Measurements from ENCODE around the gene UPK3A. TPM values are rescaled to one million over a fixed set of nuclear protein-coding genes. Genes with fewer than 3 reads are reported as not detected.

The UPK3A gene
- total and polyA plus RNA-seq, 2 of the 13 experiments (the other 11 are each of a cell fraction or from before 2014, with no cell fraction given): 10.5 to 13.8 TPM

DNA sequence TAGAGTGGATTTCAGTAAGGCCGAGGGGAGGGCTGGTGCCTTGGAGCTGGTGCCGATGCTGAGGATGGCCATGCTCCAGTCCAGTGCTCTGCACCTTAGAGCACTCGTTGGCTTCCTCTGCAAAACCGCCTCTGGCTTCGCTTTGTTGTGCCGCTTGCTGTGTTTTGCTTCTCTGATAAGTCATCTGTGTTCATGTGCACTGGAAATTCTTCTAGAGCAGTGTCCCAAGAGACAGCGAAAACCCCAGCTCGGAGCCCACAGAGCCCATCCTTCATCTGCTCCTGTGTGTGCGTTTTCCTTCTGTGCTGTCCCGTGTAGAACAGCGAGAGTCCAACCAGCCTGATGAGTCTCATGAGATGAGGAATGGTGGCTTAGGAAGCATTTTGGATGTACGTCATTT is 37.1 kb downstream of the UPK3A start:
- intact Hi-C loops (cut with micrococcal nuclease; ENCODE audit: unreplicated experiment): no loop called here
- Histone ChIP-seq H3K9ac (ENCODE audit: insufficient read depth, low read depth, low read length) (no peak overlapping the region), H3K9me3 (ENCODE audit: low read length) (no peaks in the 10 kb centered on the region), H4K20me1 (ENCODE audit: insufficient read depth, low read length) (peaks cover 15% of the 10 kb centered on the region), H2AFZ (ENCODE audit: low read length) (no peak overlapping the region), H3K27ac (ENCODE audit: extremely low read length, insufficient read depth, low read length) (no peak overlapping the region), H3K79me2 (ENCODE audit: insufficient read depth, low read length) (peaks cover 65% of the 10 kb centered on the region), H3K4me3 (replicated peaks in 1 of 3; ENCODE audit: insufficient read depth in 1 of 3, low read depth in 2 of 3, low read length in 3 of 3) (no peak overlapping the region), H3K36me3 (replicated peaks in 1 of 2; ENCODE audit: control insufficient read depth in 1 of 2, insufficient read depth in 2 of 2, low read length in 2 of 2) (peaks cover 24 to 47% of the 10 kb centered on the region in 2 experiments), H3K4me2 (ENCODE audit: low read depth, low read length) (no peak overlapping the region), H3K4me1 (ENCODE audit: insufficient read depth, low read length) (peaks cover 38% of the 10 kb centered on the region), H3K27me3 (ENCODE audit: control insufficient read depth in 1 of 2, insufficient read depth in 2 of 2, low read length in 2 of 2) (no peaks in the 10 kb centered on the region)
- no peak for TF ChIP-seq ZNF660 (CRISPR knock-in tag; IDR thresholded peaks at IDR 0.05; ENCODE audit: borderline replicate concordance, low read depth)
- TF ChIP-seq NFE2L2 (IDR thresholded peaks at IDR 0.05; ENCODE audit: low read length): no peak
- FAIRE-seq: no peak
- no TSS peak for BruUV-seq (replicated peaks)
- CTCF ChIA-PET (ENCODE audit: low intra/inter-chr PET ratio, low total read pairs): no interaction called here
- ATAC-seq: no peak
- WGBS (ENCODE audit: low lambda C conversion rate): 97% methylated on average over 11 of the region's 12 CpGs
- POLR2A ChIA-PET: no interaction called here
- no peak for DNase-seq (ENCODE audit: low spot score)
- in situ Hi-C loops (cut with HindIII; ENCODE audit: extremely low pct_ligation_motif_present, low pct_unique_long_range_greater_than_20kb): no loop called here

DNA sequence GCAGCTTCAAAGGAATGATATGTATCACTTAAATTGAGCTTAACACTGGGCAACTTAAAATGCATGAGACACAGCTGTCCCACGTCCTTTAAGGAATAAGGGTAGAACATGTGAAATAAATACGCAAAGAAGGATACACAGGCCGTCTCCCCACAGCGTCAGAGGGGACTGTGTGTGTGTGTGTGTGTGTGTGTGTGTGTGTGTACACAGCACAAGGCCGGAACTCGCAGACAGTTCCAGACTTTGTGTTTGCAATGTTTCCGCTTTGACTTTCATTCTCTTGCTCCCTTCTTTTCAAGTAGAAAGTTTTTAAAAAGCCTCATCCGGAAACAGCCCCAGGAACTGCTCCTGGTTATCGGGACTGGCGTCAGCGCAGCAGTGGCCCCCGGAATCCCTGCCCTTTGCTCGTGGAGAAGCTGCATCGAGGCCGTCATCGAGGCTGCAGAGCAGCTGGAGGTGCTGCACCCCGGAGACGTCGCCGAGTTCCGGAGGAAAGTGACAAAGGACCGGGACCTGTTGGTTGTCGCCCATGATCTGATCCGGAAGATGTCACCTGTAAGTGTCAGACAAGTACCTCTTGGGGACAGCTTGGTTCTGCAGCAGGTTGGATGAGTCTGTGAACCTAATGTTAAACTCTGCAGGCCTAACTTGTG is 38.2 kb downstream of the UPK3A start:
- CTCF ChIA-PET (ENCODE audit: low intra/inter-chr PET ratio, low total read pairs): no interaction called here
- no peak for ATAC-seq
- TF ChIP-seq, protein P1, sequence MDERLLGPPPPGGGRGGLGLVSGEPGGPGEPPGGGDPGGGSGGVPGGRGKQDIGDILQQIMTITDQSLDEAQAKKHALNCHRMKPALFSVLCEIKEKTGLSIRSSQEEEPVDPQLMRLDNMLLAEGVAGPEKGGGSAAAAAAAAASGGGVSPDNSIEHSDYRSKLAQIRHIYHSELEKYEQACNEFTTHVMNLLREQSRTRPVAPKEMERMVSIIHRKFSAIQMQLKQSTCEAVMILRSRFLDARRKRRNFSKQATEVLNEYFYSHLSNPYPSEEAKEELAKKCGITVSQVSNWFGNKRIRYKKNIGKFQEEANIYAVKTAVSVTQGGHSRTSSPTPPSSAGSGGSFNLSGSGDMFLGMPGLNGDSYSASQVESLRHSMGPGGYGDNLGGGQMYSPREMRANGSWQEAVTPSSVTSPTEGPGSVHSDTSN (CRISPR knock-in tag; IDR thresholded peaks at IDR 0.05): no peak
- TF ChIP-seq ADNP (CRISPR knock-in tag; IDR thresholded peaks at IDR 0.05) (no peak), ZNF234 (CRISPR knock-in tag; conservative IDR thresholded peaks at IDR 0.05) (no peak), TP53 (CRISPR knock-in tag; conservative IDR thresholded peaks at IDR 0.05) (no peak), ATF7-NPFF (CRISPR knock-in tag; IDR thresholded peaks at IDR 0.05; ENCODE audit: low read depth) (no peak), ZNF674 (CRISPR knock-in tag; IDR thresholded peaks at IDR 0.05; ENCODE audit: low read depth) (no peak), ERF (CRISPR knock-in tag; IDR thresholded peaks at IDR 0.05) (no peak), MBNL3 (CRISPR knock-in tag; conservative IDR thresholded peaks at IDR 0.05) (no peak), ZMYM4 (CRISPR knock-in tag; IDR thresholded peaks at IDR 0.05) (no peak)
- TF ChIP-seq, protein P2, sequence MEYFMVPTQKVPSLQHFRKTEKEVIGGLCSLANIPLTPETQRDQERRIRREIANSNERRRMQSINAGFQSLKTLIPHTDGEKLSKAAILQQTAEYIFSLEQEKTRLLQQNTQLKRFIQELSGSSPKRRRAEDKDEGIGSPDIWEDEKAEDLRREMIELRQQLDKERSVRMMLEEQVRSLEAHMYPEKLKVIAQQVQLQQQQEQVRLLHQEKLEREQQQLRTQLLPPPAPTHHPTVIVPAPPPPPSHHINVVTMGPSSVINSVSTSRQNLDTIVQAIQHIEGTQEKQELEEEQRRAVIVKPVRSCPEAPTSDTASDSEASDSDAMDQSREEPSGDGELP (IDR thresholded peaks at IDR 0.05; ENCODE audit: borderline replicate concordance, low read depth): no peak
- TF ChIP-seq, protein P3, sequence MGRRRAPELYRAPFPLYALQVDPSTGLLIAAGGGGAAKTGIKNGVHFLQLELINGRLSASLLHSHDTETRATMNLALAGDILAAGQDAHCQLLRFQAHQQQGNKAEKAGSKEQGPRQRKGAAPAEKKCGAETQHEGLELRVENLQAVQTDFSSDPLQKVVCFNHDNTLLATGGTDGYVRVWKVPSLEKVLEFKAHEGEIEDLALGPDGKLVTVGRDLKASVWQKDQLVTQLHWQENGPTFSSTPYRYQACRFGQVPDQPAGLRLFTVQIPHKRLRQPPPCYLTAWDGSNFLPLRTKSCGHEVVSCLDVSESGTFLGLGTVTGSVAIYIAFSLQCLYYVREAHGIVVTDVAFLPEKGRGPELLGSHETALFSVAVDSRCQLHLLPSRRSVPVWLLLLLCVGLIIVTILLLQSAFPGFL (CRISPR knock-in tag; IDR thresholded peaks at IDR 0.05): no peak

More for the DNA sequence above, 38.2 kb downstream of the UPK3A start:
- 0 out of 2 replicates have a peak, but pooled peaks cover 5% of the 10 kb centered on the region for H4K20me1 ChIP-seq (ENCODE audit: insufficient read depth, low read length)
- no peak overlapping the region for H3K27ac ChIP-seq (ENCODE audit: extremely low read length, insufficient read depth, low read length)
- H2AFZ ChIP-seq (ENCODE audit: low read length): no peak overlapping the region
- H3K9ac ChIP-seq (ENCODE audit: insufficient read depth, low read depth, low read length): no peak overlapping the region
- no peak overlapping the region for H3K4me2 ChIP-seq (ENCODE audit: low read depth, low read length)
- H3K79me2 ChIP-seq (ENCODE audit: insufficient read depth, low read length): peaks cover 54% of the 10 kb centered on the region
- WGBS (ENCODE audit: low lambda C conversion rate): 95% methylated on average over 24 of the region's 24 CpGs
- no peaks in the 10 kb centered on the region for H3K9me3 ChIP-seq (ENCODE audit: low read length)
- intact Hi-C loops (cut with micrococcal nuclease; ENCODE audit: unreplicated experiment): no loop called here
- BruUV-seq (replicated peaks): no TSS peak
- no peaks in the 10 kb centered on the region for H3K27me3 ChIP-seq (ENCODE audit: control insufficient read depth in 1 of 2, insufficient read depth in 2 of 2, low read length in 2 of 2)
- FAIRE-seq: no peak
- in situ Hi-C loops (cut with HindIII; ENCODE audit: extremely low pct_ligation_motif_present, low pct_unique_long_range_greater_than_20kb): no loop called here
- H3K4me3 ChIP-seq (replicated peaks in 1 of 3; ENCODE audit: insufficient read depth in 1 of 3, low read depth in 2 of 3, low read length in 3 of 3): no peak overlapping the region
- no peak for DNase-seq (ENCODE audit: low spot score)
- H3K4me1 ChIP-seq (ENCODE audit: insufficient read depth, low read length): peaks cover 26% of the 10 kb centered on the region
- POLR2A ChIA-PET: interaction anchor here (1.1 kb wide), 1 partner anchor 12 kb away, joined by 3 read pairs; no protein-coding TSS in a partner anchor
- H3K36me3 ChIP-seq (replicated peaks in 1 of 2; ENCODE audit: control insufficient read depth in 1 of 2, insufficient read depth in 2 of 2, low read length in 2 of 2): peaks cover 29 to 57% of the 10 kb centered on the region in 2 experiments
